ENCODE measurements around the gene TRPC6. TPM values are rescaled to one million over a fixed set of nuclear protein-coding genes. Genes with fewer than 3 reads are reported as not detected.
"Not testable (repeated sequence)": the region's sequence is repeated elsewhere in the genome, so short reads cannot be mapped to it uniquely, and the experiment has no call there.

The TRPC6 gene
- polyA plus RNA-seq, 3 donors from 2014 or later = not detected

GRCh38 chr11:101508370-101508769, 75.4 kb downstream of the TRPC6 start:
- Mint-ChIP-seq H3K4me3 (no peak overlapping the region), H3K27ac (no peak overlapping the region), H3K9me3 (peaks cover 0 to 28% (median 4%) of the 10 kb centered on the region in 6 donors), H3K4me1 (no peaks in the 10 kb centered on the region), H3K27me3 (ENCODE audit: low read depth in 3 of 3) (no peaks in the 10 kb centered on the region), H3K36me3 (peaks cover 0 to 4% (median 3%) of the 10 kb centered on the region in 3 donors)
- DNase-seq = no peak

GRCh38 chr11:101498891-101499290, 84.9 kb downstream of the TRPC6 start:
- Mint-ChIP-seq H3K27ac (no peak overlapping the region), H3K4me3 (no peak overlapping the region), H3K9me3 (peaks cover 0 to 10% (median 4%) of the 10 kb centered on the region in 6 donors), H3K4me1 (no peaks in the 10 kb centered on the region), H3K36me3 (no peaks in the 10 kb centered on the region), H3K27me3 (ENCODE audit: low read depth in 3 of 3) (no peaks in the 10 kb centered on the region)
- DNase-seq = no peak

GRCh38 chr11:101497291-101497690, 86.5 kb downstream of the TRPC6 start:
- Mint-ChIP-seq H3K9me3 (peaks cover 0 to 11% (median 7%) of the 10 kb centered on the region in 6 donors), H3K27me3 (ENCODE audit: low read depth in 3 of 3) (no peaks in the 10 kb centered on the region), H3K27ac (no peak overlapping the region), H3K4me1 (no peaks in the 10 kb centered on the region), H3K36me3 (no peaks in the 10 kb centered on the region), H3K4me3 (no peak overlapping the region)
- DNase-seq = no peak

GRCh38 chr11:101487775-101488174, 96.0 kb downstream of the TRPC6 start:
- Mint-ChIP-seq H3K4me1 (no peaks in the 10 kb centered on the region), H3K36me3 (no peaks in the 10 kb centered on the region), H3K27me3 (ENCODE audit: low read depth in 3 of 3) (peaks cover 0 to 1% (median 0%) of the 10 kb centered on the region in 3 donors), H3K9me3 (peaks cover 0 to 17% (median 7%) of the 10 kb centered on the region in 6 donors), H3K27ac (no peak overlapping the region), H3K4me3 (no peak overlapping the region)
- no peak for DNase-seq

GRCh38 chr11:101482556-101483124, 101.2 kb downstream of the TRPC6 start:
- no peaks in the 10 kb centered on the region for H3K4me1 Mint-ChIP-seq
- H3K4me3 Mint-ChIP-seq = no peak overlapping the region
- no peak for DNase-seq
- H3K36me3 Mint-ChIP-seq = peaks cover 0 to 3% (median 0%) of the 10 kb centered on the region in 3 donors
- peaks cover 0 to 21% (median 7%) of the 10 kb centered on the region in 6 donors for H3K9me3 Mint-ChIP-seq
- no peak overlapping the region for H3K27ac Mint-ChIP-seq
- H3K27me3 Mint-ChIP-seq (ENCODE audit: low read depth in 3 of 3) = peaks cover 0 to 1% (median 0%) of the 10 kb centered on the region in 3 donors

- Mint-ChIP-seq H3K4me1 (no peaks in the 10 kb centered on the region), H3K9me3 (peaks cover 2 to 12% (median 4%) of the 10 kb centered on the region in 6 donors), H3K36me3 (peaks cover 0 to 3% (median 0%) of the 10 kb centered on the region in 3 donors), H3K27ac (no peak overlapping the region), H3K4me3 (no peak overlapping the region), H3K27me3 (ENCODE audit: low read depth in 3 of 3) (no peaks in the 10 kb centered on the region)
- DNase-seq = no peak
Measured at GRCh38 chr11:101478587-101479369, 105.0 kb downstream of the TRPC6 start.

- no peak for DNase-seq
- peaks cover 2 to 12% (median 4%) of the 10 kb centered on the region in 6 donors for H3K9me3 Mint-ChIP-seq
Measured at GRCh38 chr11:101477926-101478325, 105.9 kb downstream of the TRPC6 start.

GRCh38 chr11:101476191-101476590, 107.6 kb downstream of the TRPC6 start:
- Mint-ChIP-seq H3K36me3 (no peaks in the 10 kb centered on the region), H3K27ac (no peak overlapping the region), H3K4me3 (no peak overlapping the region), H3K27me3 (ENCODE audit: low read depth in 3 of 3) (no peaks in the 10 kb centered on the region), H3K4me1 (no peaks in the 10 kb centered on the region), H3K9me3 (peaks cover 2 to 6% (median 4%) of the 10 kb centered on the region in 6 donors)
- DNase-seq = no peak

More at GRCh38 chr11:101477926-101478325, 105.9 kb downstream of the TRPC6 start:
- Mint-ChIP-seq H3K4me1 (no peaks in the 10 kb centered on the region), H3K27me3 (ENCODE audit: low read depth in 3 of 3) (no peaks in the 10 kb centered on the region), H3K27ac (no peak overlapping the region), H3K4me3 (no peak overlapping the region), H3K36me3 (peaks cover 0 to 3% (median 0%) of the 10 kb centered on the region in 3 donors)

GRCh38 chr11:101475699-101476098, 108.1 kb downstream of the TRPC6 start:
- H3K4me3 Mint-ChIP-seq = no peak overlapping the region
- no peaks in the 10 kb centered on the region for H3K4me1 Mint-ChIP-seq
- no peak overlapping the region for H3K27ac Mint-ChIP-seq
- no peaks in the 10 kb centered on the region for H3K36me3 Mint-ChIP-seq
- no peaks in the 10 kb centered on the region for H3K27me3 Mint-ChIP-seq (ENCODE audit: low read depth in 3 of 3)
- peaks cover 2 to 5% (median 4%) of the 10 kb centered on the region in 6 donors for H3K9me3 Mint-ChIP-seq
- no peak for DNase-seq

- H3K27ac Mint-ChIP-seq = no peak overlapping the region
- no peaks in the 10 kb centered on the region for H3K36me3 Mint-ChIP-seq
Measured at GRCh38 chr11:101474666-101475065, 109.1 kb downstream of the TRPC6 start.

GRCh38 chr11:101470881-101471520, 112.8 kb downstream of the TRPC6 start:
- Mint-ChIP-seq H3K4me3 (no peak overlapping the region), H3K27ac (no peak overlapping the region), H3K9me3 (peaks cover 2 to 14% (median 7%) of the 10 kb centered on the region in 6 donors), H3K27me3 (ENCODE audit: low read depth in 3 of 3) (peaks cover 0 to 2% (median 0%) of the 10 kb centered on the region in 3 donors), H3K4me1 (no peaks in the 10 kb centered on the region), H3K36me3 (no peaks in the 10 kb centered on the region)
- no peak for DNase-seq

More at GRCh38 chr11:101474666-101475065, 109.1 kb downstream of the TRPC6 start:
- Mint-ChIP-seq H3K27me3 (ENCODE audit: low read depth in 3 of 3) (no peaks in the 10 kb centered on the region), H3K9me3 (peaks cover 2 to 5% (median 4%) of the 10 kb centered on the region in 6 donors), H3K4me1 (no peaks in the 10 kb centered on the region), H3K4me3 (no peak overlapping the region)
- no peak for DNase-seq

GRCh38 chr11:101470419-101470818, 113.4 kb downstream of the TRPC6 start:
- H3K4me1 Mint-ChIP-seq = no peaks in the 10 kb centered on the region
- peaks cover 2 to 20% (median 8%) of the 10 kb centered on the region in 6 donors for H3K9me3 Mint-ChIP-seq
- no peaks in the 10 kb centered on the region for H3K36me3 Mint-ChIP-seq
- DNase-seq = no peak
- no peak overlapping the region for H3K27ac Mint-ChIP-seq
- H3K4me3 Mint-ChIP-seq = no peak overlapping the region
- peaks cover 0 to 2% (median 0%) of the 10 kb centered on the region in 3 donors for H3K27me3 Mint-ChIP-seq (ENCODE audit: low read depth in 3 of 3)

- Mint-ChIP-seq H3K36me3 (no peaks in the 10 kb centered on the region), H3K9me3 (peaks cover 4 to 26% (median 13%) of the 10 kb centered on the region in 6 donors), H3K27ac (no peak overlapping the region), H3K4me3 (no peak overlapping the region), H3K4me1 (no peaks in the 10 kb centered on the region), H3K27me3 (ENCODE audit: low read depth in 3 of 3) (peaks cover 0 to 2% (median 0%) of the 10 kb centered on the region in 3 donors)
- no peak for DNase-seq
Measured at GRCh38 chr11:101466352-101466751, 117.5 kb downstream of the TRPC6 start.

GRCh38 chr11:101464388-101464787, 119.4 kb downstream of the TRPC6 start:
- not testable (repeated sequence) for H3K4me3 Mint-ChIP-seq; H3K36me3 Mint-ChIP-seq; H3K27ac Mint-ChIP-seq; H3K27me3 Mint-ChIP-seq (ENCODE audit: low read depth in 3 of 3); DNase-seq; H3K4me1 Mint-ChIP-seq
- H3K9me3 Mint-ChIP-seq = peaks cover 4 to 26% (median 13%) of the 10 kb centered on the region in 6 donors

Data from immature natural killer cell (primary cell).